ENCODE results near the gene LCK. TPM values are rescaled to one million over a fixed set of nuclear protein-coding genes. Genes with fewer than 3 reads are reported as not detected.

LCK gene
- total RNA-seq, 1 experiment from 2014 or later = 37.6 TPM

DNA sequence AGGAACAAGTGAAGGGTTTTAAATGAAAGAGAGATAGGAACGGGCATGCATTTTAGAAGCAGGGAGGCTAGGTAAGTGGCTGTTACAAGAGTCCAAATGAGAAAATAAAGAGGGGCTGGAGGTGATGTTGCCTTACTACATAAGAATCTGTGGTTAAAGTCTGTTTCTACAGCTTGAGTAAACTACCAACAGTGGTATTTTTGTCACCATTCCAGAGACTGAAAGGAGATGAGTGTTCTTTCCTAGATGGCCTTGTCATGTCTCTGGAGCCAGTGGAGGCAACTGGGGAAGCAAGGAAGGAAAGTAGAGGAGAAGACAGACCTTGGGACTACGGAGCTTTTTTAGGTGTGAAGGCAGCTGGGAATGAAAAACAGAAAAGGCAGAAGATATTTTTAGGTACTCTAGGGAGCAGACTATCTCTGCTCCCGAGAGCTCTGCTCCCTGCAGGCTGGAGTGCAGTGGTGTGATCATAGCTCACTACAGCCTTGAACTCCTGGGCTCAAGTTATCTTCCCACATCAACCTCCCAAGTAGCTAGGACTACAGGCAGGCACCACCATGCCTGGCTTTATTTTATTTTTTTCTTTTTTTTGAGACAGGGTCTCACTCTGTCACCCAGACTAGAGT lies 53.0 kb downstream of the LCK start:
- H3K27ac Mint-ChIP-seq = peak overlapping the region in 2 of 3 experiments; percentile 32 to 44; a peak in 3 of 7 replicates
- Histone ChIP-seq H2AK5ac (ENCODE audit: insufficient read length, low read length) (no peak overlapping the region), H4K5ac (ENCODE audit: insufficient read length, low read depth, low read length) (no peak overlapping the region), H3K79me2 (ENCODE audit: insufficient read depth, low read length) (peaks cover 2% of the 10 kb centered on the region; the same call in 1 of the 2 replicates), H3K23me2 (ENCODE audit: insufficient read length, low read depth, low read length, poor library complexity, severe bottlenecking) (no peaks in the 10 kb centered on the region), H3T11ph (ENCODE audit: low read length) (no peak overlapping the region), H3K79me1 (ENCODE audit: insufficient read depth, low read depth, low read length, poor library complexity, severe bottlenecking) (peaks cover 8% of the 10 kb centered on the region), H3K4me2 (ENCODE audit: insufficient read depth, insufficient read length, low read length) (no peak overlapping the region), H3K4ac (ENCODE audit: low read depth, low read length) (no peak overlapping the region), H2BK5ac (ENCODE audit: insufficient read length, low read length) (no peak overlapping the region), H2BK12ac (ENCODE audit: insufficient read length, low read depth, low read length) (no peak overlapping the region), H3K4me1 (ENCODE audit: insufficient read depth, low read length) (no peaks in the 10 kb centered on the region), H4K20me1 (ENCODE audit: control insufficient read depth, insufficient read depth, insufficient read length) (no peaks in the 10 kb centered on the region), H4K91ac (ENCODE audit: insufficient read length, low read depth, low read length) (no peak overlapping the region), H2BK20ac (ENCODE audit: low read depth, low read length, poor library complexity, severe bottlenecking) (no peak overlapping the region), H3K14ac (ENCODE audit: insufficient read depth, low read length) (no peak overlapping the region), H3K27me3 (ENCODE audit: insufficient read depth, low read length) (no peaks in the 10 kb centered on the region), H3K18ac (ENCODE audit: insufficient read length, low read depth, low read length) (no peak overlapping the region), H3K9me3 (ENCODE audit: control insufficient read depth, low read depth, low read length) (no peaks in the 10 kb centered on the region), H2BK120ac (ENCODE audit: low read depth, low read length, poor library complexity, severe bottlenecking) (no peak overlapping the region), H3K23ac (ENCODE audit: insufficient read length, low read depth, low read length) (no peak overlapping the region), H2AFZ (ENCODE audit: low read length) (no peak overlapping the region), H3K56ac (ENCODE audit: insufficient read length, low read depth, low read length) (no peak overlapping the region), H2BK15ac (ENCODE audit: low read depth, low read length) (no peak overlapping the region), H4K8ac (replicated peaks; ENCODE audit: insufficient read length, low read depth, low read length) (no peak overlapping the region), H3K9ac (ENCODE audit: extremely low read depth, insufficient read length, low read length) (no peak overlapping the region), H3K27ac (ENCODE audit: insufficient read length, low read depth, low read length) (no peak overlapping the region)
- no peaks in the 10 kb centered on the region for H3K27me3 Mint-ChIP-seq (ENCODE audit: low read depth)
- peaks cover 2 to 6% of the 10 kb centered on the region in 2 experiments; a peak in 3 of 5 replicates for H3K9me3 Mint-ChIP-seq
- no peak for DNase-seq
- H3K4me3 Mint-ChIP-seq = no peak overlapping the region
- 0 out of 4 replicates have a peak, but pooled peaks cover 0 to 4% of the 10 kb centered on the region in 2 experiments for H3K4me1 Mint-ChIP-seq
- no CpG with 5 or more reads among the region's 3 CpGs for WGBS (ENCODE audit: extremely low coverage, insufficient read length, low lambda C conversion rate)
- peaks cover 26 to 60% (median 44%) of the 10 kb centered on the region in 3 experiments for H3K36me3 Mint-ChIP-seq (ENCODE audit: insufficient read depth in 1 of 3, low read depth in 3 of 3)
- no peak for TF ChIP-seq CTCF (conservative IDR thresholded peaks at IDR 0.05)

Data from H9 (cell line).